ENCODE data around the gene ARHGAP1.
"Not testable (repeated sequence)": the region's sequence is repeated elsewhere in the genome, so short reads cannot be mapped to it uniquely, and the experiment has no call there.

The ARHGAP1 gene

GRCh38 chr11:46722566-46723358 lies 22.3 kb upstream of the ARHGAP1 start:
- DNase-seq = no peak

GRCh38 chr11:46721286-46721685 lies 20.9 kb upstream of the ARHGAP1 start:
- no peak for DNase-seq

- DNase-seq = no peak
Observed at GRCh38 chr11:46719543-46720218, 19.3 kb upstream of the ARHGAP1 start.

GRCh38 chr11:46719048-46719542 lies 18.7 kb upstream of the ARHGAP1 start, which contains the start of gene F2:
Gene F2, plus strand, starts transcription at chr11:46719213. Its CDS starts 23 bp downstream, at chr11:46719236.
- no peak for DNase-seq

DNA sequence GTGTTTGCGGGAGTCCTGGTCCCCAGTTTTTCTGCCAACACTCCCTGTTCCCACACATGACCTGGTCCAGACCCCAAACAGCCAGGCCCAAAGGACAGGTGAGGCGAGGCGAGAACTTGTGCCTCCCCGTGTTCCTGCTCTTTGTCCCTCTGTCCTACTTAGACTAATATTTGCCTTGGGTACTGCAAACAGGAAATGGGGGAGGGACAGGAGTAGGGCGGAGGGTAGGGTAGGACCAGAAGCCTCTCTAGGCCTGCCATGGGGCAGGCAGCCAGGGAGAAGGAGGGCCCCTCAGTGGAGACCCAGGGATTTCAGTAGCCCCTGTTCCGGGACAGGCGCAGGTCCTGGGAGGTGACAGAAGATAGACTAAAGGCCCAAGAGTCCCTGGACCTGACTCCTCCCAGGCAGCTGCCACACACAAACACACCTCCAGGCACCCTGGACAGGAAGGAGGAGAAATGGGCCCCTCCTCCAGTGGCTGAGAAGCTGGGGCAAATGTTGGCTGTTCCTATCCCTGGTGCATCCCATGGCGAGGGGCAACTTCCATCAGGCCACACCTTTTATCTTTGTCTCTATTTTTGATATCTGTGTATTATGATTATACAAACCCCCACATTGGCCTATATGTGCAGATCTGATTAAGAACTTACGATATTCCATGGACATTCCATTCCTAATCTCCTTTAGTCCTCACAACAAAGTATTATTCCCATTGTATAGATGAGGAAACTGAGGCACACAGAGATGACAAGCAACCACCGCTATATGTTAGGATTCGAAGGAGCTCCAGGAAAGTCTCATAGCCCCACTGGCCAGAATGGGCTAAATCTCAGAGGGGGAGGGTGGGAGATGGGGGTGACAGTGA lies 18.0 kb upstream of the ARHGAP1 start:
- DNase-seq = no peak

- DNase-seq = not testable (repeated sequence)
Observed at GRCh38 chr11:46717825-46718154, 17.4 kb upstream of the ARHGAP1 start.

- no peak for DNase-seq
Observed at GRCh38 chr11:46712874-46713576, 12.6 kb upstream of the ARHGAP1 start.

DNA sequence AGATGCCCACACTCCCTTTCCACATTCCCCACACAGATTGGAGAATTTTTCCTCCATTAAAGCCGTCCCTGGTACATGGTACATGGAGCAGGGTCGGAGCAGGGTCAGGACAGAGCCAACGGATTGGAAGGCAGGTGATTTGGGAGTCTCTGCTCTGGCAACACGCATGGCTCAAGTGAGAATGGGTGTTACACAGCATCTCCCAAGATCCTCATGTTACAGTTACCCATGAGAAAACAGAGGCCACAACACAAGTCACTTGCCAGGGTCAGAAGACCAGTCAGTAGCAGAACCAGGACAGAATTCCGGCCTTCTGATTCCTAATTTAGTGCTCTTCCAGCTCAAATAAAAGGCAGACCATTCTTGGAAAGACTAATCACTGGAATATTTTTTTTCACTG lies 10.9 kb upstream of the ARHGAP1 start:
- DNase-seq = no peak

DNA sequence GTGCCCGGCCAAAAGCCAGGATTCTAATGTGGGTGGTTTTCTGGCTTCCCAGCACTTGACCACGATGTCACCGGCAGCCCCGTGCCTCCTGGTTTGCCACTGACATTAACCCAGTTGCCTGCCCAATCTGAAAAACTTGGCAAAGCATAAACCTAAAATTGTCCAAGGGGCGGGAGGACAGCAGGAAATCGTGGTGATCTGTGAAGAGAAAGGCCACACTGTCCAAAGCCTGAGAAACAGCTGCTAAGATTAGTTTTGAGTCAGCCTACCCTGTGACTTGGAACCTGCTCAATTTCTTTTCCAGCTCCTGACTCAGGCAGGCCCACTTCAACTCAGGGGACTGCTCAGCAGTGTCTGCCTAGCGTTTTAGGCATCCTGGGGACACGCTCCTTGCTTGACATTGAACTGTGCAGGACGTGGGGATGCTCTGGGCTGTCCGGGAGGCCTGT lies 10.4 kb upstream of the ARHGAP1 start:
- no peak for DNase-seq

- DNase-seq = not testable (repeated sequence)
Observed at GRCh38 chr11:46709351-46709750, 8.9 kb upstream of the ARHGAP1 start.

DNA sequence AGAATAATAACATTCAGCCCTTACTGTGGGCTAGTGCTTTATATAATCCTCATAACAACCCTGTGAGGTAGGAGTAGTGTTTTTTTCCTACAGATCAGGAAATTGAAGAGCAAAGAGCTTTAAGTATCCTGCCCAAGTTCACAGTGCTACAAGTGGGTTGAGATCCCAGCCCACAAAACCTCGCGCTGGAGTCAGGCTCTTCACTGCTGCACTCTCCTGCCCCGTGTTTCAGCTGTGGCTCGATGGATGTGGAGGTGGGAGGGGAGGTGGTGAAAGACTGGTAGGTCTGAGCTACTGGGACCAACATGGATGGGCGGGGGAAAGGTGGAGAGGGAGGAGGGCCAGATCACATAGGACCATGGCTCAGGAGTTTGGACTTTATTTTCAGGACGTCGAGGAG lies 6.5 kb upstream of the ARHGAP1 start:
- no peak for DNase-seq

DNA sequence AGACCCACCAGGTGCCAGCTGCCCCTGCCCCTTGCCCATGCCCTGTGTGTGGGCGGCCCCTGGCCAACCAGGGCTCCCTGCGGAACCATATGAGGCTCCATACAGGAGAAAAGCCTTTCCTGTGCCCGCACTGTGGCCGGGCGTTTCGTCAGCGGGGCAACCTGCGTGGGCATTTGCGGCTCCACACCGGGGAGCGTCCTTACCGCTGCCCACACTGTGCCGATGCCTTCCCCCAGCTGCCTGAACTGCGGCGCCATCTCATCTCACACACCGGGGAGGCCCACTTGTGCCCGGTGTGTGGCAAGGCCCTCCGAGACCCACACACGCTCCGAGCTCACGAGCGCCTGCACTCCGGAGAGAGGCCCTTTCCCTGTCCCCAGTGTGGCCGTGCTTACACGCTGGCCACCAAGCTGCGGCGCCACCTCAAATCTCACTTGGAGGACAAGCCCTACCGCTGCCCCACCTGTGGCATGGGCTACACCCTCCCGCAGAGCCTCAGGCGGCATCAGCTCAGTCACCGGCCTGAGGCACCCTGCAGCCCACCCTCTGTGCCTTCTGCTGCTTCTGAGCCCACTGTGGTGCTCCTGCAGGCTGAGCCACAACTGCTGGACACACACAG lies 4.8 kb upstream of the ARHGAP1 start:
- no peak for DNase-seq

- DNase-seq = no peak
Observed at GRCh38 chr11:46701078-46701654, 747 bp upstream of the ARHGAP1 start.

DNA sequence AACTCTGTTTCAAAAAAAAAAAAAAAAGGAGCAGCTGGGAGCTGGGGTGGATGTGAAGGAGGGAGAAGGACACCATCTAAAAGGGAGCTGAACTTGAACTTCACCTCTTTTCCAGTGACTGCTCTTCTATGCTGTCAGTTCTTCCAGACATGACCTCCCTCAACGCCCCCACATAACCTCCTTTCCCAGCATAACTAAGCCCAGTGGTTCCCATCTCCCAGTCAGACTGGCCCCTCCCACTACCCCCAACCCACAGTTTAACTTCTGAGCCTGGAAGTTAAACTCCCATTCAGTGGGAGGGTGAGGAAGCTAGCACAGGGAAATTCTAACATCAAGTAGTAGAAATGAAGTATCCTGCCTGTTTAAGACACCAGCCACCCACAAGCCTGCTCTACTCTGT lies 1.8 kb downstream of the ARHGAP1 start:
- DNase-seq = no peak

DNA sequence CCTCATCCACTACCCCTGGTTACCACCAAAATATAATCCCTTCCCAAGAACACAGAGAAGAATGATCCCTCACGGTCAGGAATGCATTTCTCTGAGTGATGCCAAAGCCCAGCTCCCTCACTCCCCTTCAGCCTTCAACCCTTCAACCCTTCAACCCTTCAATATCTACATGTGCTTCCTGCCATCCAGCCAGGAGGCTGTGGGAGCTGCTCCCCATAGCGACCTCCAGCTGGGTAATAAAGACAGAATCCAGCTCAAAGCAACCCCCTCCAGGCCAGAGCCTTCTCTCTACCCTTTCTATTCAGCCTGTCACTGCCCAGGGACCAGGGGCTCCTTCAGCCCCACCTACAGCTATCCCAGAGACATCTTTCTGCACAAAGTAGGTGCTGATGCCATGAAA lies 2.7 kb downstream of the ARHGAP1 start:
- no peak for DNase-seq

DNA sequence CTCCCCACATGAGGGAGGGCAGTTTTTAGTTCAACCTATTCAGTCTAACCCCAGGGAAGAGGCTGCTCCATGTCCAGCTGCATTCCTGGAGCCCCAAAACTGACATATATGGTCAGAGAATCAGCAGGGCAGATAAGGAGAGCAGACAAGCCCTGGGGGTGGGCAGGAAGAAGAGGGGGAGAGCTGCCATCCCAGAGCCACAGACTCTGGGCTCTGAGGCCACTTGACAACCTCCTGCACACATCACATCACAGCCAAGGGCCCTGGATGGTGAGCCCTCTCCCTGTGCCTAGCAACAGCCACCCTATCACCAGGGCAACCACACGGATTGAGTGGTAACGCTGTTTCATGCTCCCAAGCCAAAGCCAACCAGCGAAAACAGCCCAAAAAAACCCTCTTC lies 3.1 kb downstream of the ARHGAP1 start:
- no peak for DNase-seq

DNA sequence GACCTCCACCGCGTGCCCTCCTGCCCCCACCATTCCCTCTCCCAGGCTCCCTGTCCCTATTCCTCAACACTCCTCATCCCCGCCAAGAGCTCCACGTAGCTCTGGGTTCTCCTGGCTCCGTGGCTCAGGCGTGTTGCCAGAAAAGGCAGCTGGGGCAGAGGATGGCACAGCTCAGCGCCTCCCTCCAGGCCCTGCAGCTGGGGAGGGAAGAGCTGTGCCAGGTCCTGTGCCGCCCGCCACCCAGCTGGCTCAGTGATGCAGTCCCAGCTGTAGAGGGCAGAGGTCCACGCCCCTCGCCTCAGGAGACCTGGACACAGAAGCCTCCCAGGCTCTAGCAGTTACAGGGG lies 4.2 kb downstream of the ARHGAP1 start:
- no peak for DNase-seq

- no peak for DNase-seq
Observed at GRCh38 chr11:46695345-46696211, 4.8 kb downstream of the ARHGAP1 start.

DNA sequence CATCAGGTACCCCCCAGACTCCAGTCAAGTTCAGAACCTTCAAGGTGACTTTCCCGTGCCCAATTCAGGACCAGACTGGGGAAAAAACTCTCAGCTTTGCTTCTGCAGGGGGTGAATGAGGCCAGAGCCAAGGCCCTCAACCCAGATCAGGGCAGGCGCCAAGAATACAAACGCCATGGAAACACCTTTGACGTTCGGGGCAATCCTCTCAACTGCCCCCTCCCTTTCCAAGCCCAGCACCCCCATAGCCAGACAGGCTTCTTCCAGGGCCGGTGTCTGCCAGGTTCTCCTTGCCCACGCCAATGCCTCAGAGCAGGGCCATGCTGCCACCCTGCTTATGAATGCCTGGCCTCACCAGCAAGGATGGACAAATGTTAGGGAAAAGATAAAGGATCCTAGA lies 5.8 kb downstream of the ARHGAP1 start:
- DNase-seq = no peak

GRCh38 chr11:46694072-46694471 lies 6.3 kb downstream of the ARHGAP1 start:
- DNase-seq = no peak

GRCh38 chr11:46693597-46694012 lies 6.8 kb downstream of the ARHGAP1 start:
- no peak for DNase-seq

Data from NK-92 treated with Interleukin-12 subunit alpha and Interleukin-12 subunit beta, amount 100 ng/mL, for 24 hours (cell line).